HEK293 (cell line): ENCODE data around the gene ADGRF4.
A peak's percentile ranks its signal among the peaks of the same experiment; 100 is the strongest.

Experiments used
- ELK4 ChIP-seq: IDR thresholded peaks from 2 replicates; pipeline ENCODE4 v1.6.1; 2011; ENCODE audit warnings: mild to moderate bottlenecking, low read depth, low read length, borderline replicate concordance
- GLI2 ChIP-seq: fragments of 450-650 bp; formaldehyde crosslinking; IDR thresholded peaks from 2 replicates; pipeline ENCODE4; 2017; ENCODE audit warnings: missing biosample characterization, missing genetic modification characterization, low read depth, borderline replicate concordance
- GLI4 ChIP-seq: fragments of 450-650 bp; formaldehyde crosslinking; IDR thresholded peaks from 2 replicates; pipeline ENCODE4 v1.5.1; 2016; ENCODE audit warnings: missing biosample characterization, missing genetic modification characterization
- GLIS1 ChIP-seq: fragments of 450-650 bp; formaldehyde crosslinking; IDR thresholded peaks from 2 replicates; pipeline ENCODE4 v1.5.1; 2016; ENCODE audit warnings: missing biosample characterization, missing genetic modification characterization
- HIC1 ChIP-seq: fragments of 450-650 bp; formaldehyde crosslinking; IDR thresholded peaks from 2 replicates; pipeline ENCODE4 v1.5.1; 2016; ENCODE audit warnings: missing biosample characterization, missing genetic modification characterization
- HOXD13 ChIP-seq: sonication (generic); formaldehyde crosslinking; IDR thresholded peaks from 2 replicates; pipeline ENCODE4 v1.8.0; 2022; ENCODE audit warnings: missing genetic modification reagents, borderline replicate concordance
- KLF17 ChIP-seq: fragments of 450-650 bp; formaldehyde crosslinking; IDR thresholded peaks from 2 replicates; pipeline ENCODE4 v1.5.1; 2016; ENCODE audit warnings: missing biosample characterization, missing genetic modification characterization
- SALL2 ChIP-seq: fragments of 450-650 bp; formaldehyde crosslinking; IDR thresholded peaks from 2 replicates; pipeline ENCODE4 v1.5.0; 2017; ENCODE audit warnings: missing biosample characterization, mild to moderate bottlenecking, missing genetic modification characterization, borderline replicate concordance
- SCRT1 ChIP-seq: fragments of 450-650 bp; formaldehyde crosslinking; IDR thresholded peaks from 2 replicates; pipeline ENCODE4 v1.5.1; 2016; ENCODE audit warnings: missing biosample characterization, missing genetic modification characterization, borderline replicate concordance
- SP2 ChIP-seq: fragments of 450-650 bp; formaldehyde crosslinking; IDR thresholded peaks from 2 replicates; pipeline ENCODE4 v1.5.1; 2016; ENCODE audit warnings: missing biosample characterization, missing genetic modification characterization
- WT1 ChIP-seq: fragments of 450-650 bp; formaldehyde crosslinking; IDR thresholded peaks from 2 replicates; pipeline ENCODE4 v1.5.1; 2016; ENCODE audit warnings: missing biosample characterization, missing genetic modification characterization
- ZBTB21 ChIP-seq: fragments of 450-650 bp; formaldehyde crosslinking; IDR thresholded peaks from 2 replicates; pipeline ENCODE4 v1.5.1; 2017; ENCODE audit warnings: missing biosample characterization, missing genetic modification characterization
- ZBTB49 ChIP-seq: fragments of 450-650 bp; formaldehyde crosslinking; IDR thresholded peaks from 2 replicates; pipeline ENCODE4 v1.5.1; 2016; ENCODE audit warnings: missing biosample characterization, missing genetic modification characterization, low read depth
- ZBTB8A ChIP-seq: fragments of 450-650 bp; formaldehyde crosslinking; IDR thresholded peaks from 2 replicates; pipeline ENCODE4 v1.5.1; 2016; ENCODE audit warnings: missing biosample characterization, missing genetic modification characterization
- ZNF132 ChIP-seq: fragments of 450-650 bp; formaldehyde crosslinking; IDR thresholded peaks from 2 replicates; pipeline ENCODE4 v1.5.1; 2017; ENCODE audit warnings: missing biosample characterization, missing genetic modification characterization, borderline replicate concordance
- ZNF184 ChIP-seq: fragments of 450-650 bp; IDR thresholded peaks from 2 replicates; pipeline ENCODE4 v1.5.1; 2018; ENCODE audit warnings: missing biosample characterization, mild to moderate bottlenecking, missing genetic modification characterization
- ZNF221 ChIP-seq: fragments of 450-650 bp; formaldehyde crosslinking; IDR thresholded peaks from 2 replicates; pipeline ENCODE4 v1.5.1; 2017; ENCODE audit warnings: missing biosample characterization, missing genetic modification characterization, borderline replicate concordance
- ZNF26 ChIP-seq: fragments of 450-650 bp; formaldehyde crosslinking; IDR thresholded peaks from 2 replicates; pipeline ENCODE4 v1.5.1; 2016; ENCODE audit warnings: missing biosample characterization, missing genetic modification characterization
- ZNF362 ChIP-seq: fragments of 450-650 bp; formaldehyde crosslinking; IDR thresholded peaks from 2 replicates; pipeline ENCODE4 v1.5.1; 2016; ENCODE audit warnings: missing biosample characterization, missing genetic modification characterization
- ZNF404 ChIP-seq: fragments of 450-650 bp; formaldehyde crosslinking; IDR thresholded peaks from 2 replicates; pipeline ENCODE4 v1.5.1; 2017; ENCODE audit warnings: missing biosample characterization, missing genetic modification characterization
- ZNF544 ChIP-seq: fragments of 450-650 bp; formaldehyde crosslinking; IDR thresholded peaks from 2 replicates; pipeline ENCODE4 v1.5.0; 2017; ENCODE audit warnings: missing biosample characterization, missing genetic modification characterization
- ZNF548 ChIP-seq: fragments of 450-650 bp; formaldehyde crosslinking; IDR thresholded peaks from 2 replicates; pipeline ENCODE4 v1.5.1; 2016; ENCODE audit warnings: missing biosample characterization, missing genetic modification characterization
- ZNF626 ChIP-seq: fragments of 450-650 bp; sonication (Bioruptor Pico); formaldehyde crosslinking; IDR thresholded peaks from 2 replicates; pipeline ENCODE4 v1.5.1; 2018; ENCODE audit warnings: missing biosample characterization, missing genetic modification characterization, inconsistent platforms
- ZNF629 ChIP-seq: fragments of 450-650 bp; formaldehyde crosslinking; IDR thresholded peaks from 2 replicates; pipeline ENCODE4 v1.5.1; 2017; ENCODE audit warnings: missing biosample characterization, missing genetic modification characterization
- ZNF639 ChIP-seq: fragments of 450-650 bp; formaldehyde crosslinking; IDR thresholded peaks from 2 replicates; pipeline ENCODE4 v1.5.1; 2016; ENCODE audit warnings: missing biosample characterization, missing genetic modification characterization
- ZNF777 ChIP-seq: fragments of 450-650 bp; formaldehyde crosslinking; IDR thresholded peaks from 2 replicates; pipeline ENCODE4 v1.5.1; 2017; ENCODE audit warnings: missing biosample characterization, missing genetic modification characterization, borderline replicate concordance
- ZSCAN18 ChIP-seq: fragments of 450-650 bp; formaldehyde crosslinking; IDR thresholded peaks from 2 replicates; pipeline ENCODE4 v1.5.1; 2016; ENCODE audit warnings: missing biosample characterization, missing genetic modification characterization
- ZSCAN30 ChIP-seq: fragments of 450-650 bp; IDR thresholded peaks from 2 replicates; pipeline ENCODE4 v1.5.1; 2018; ENCODE audit warnings: missing biosample characterization, mild to moderate bottlenecking, missing genetic modification characterization, moderate library complexity

ADGRF4 gene

GRCh38 chr6:47722194-47722593 lies 23.8 kb downstream of the ADGRF4 start (continued):
- TF ChIP-seq ZNF26 (no peak), ZSCAN30 (tag by site-specific recombination) (peak; percentile 92), WT1 (tag by site-specific recombination) (peak; percentile 73), GLI4 (no peak), SALL2 (tag by site-specific recombination) (no peak), SCRT1 (tag by site-specific recombination) (no peak), GLI2 (tag by site-specific recombination) (peak; percentile 90), ZNF132 (tag by site-specific recombination) (no peak), ZNF626 (no peak), ZBTB49 (tag by site-specific recombination) (peak; percentile 55; the same call in 1 of the 2 replicates), HOXD13 (CRISPR knock-in tag) (peak; percentile 90; the same call in 1 of the 2 replicates), ZBTB21 (tag by site-specific recombination) (no peak), ZNF777 (tag by site-specific recombination) (no peak), ZNF362 (tag by site-specific recombination) (no peak), ZNF544 (tag by site-specific recombination) (no peak), ZNF221 (tag by site-specific recombination) (0 out of 2 replicates have a peak, but pooled peaks have one; percentile 26), KLF17 (tag by site-specific recombination) (no peak), ELK4 (no peak), HIC1 (no peak), ZNF639 (tag by site-specific recombination) (no peak), ZNF548 (no peak), GLIS1 (tag by site-specific recombination) (no peak; the same call in 1 of the 2 replicates), ZNF629 (tag by site-specific recombination) (no peak; the same call in 1 of the 2 replicates), ZBTB8A (tag by site-specific recombination) (peak; percentile 32; the same call in 1 of the 2 replicates), SP2 (tag by site-specific recombination) (no peak), ZNF184 (tag by site-specific recombination) (no peak), ZNF404 (tag by site-specific recombination) (no peak), ZSCAN18 (tag by site-specific recombination) (no peak)
